H1 (cell line): Measurements from ENCODE around the gene TOR1A.

Experiments used
- ATF2 ChIP-seq: IDR thresholded peaks from 2 replicates; pipeline ENCODE4 v1.6.1; 2012; ENCODE audit warnings: low read length, inconsistent platforms
- EZH2 ChIP-seq: fragments of 200-600 bp; sonication (generic); IDR thresholded peaks from 2 replicates; pipeline ENCODE4 v1.7.1; 2012; ENCODE audit warnings: low read depth, mild to moderate bottlenecking, moderate library complexity, low read length, inconsistent platforms; ENCODE audit not compliant: severe bottlenecking
- GABPA ChIP-seq: IDR thresholded peaks from 2 replicates; pipeline ENCODE4 v1.6.1; 2011; ENCODE audit warnings: mild to moderate bottlenecking, low read length, moderate library complexity, borderline replicate concordance; ENCODE audit not compliant: insufficient read depth
- HDAC6 ChIP-seq: IDR thresholded peaks from one replicate; pipeline ENCODE4 v1.7.1; 2012; ENCODE audit warnings: low read depth, mild to moderate bottlenecking, inconsistent platforms, low read length, moderate library complexity
- JUND ChIP-seq: IDR thresholded peaks from 2 replicates; pipeline ENCODE4 v1.6.1; 2011; ENCODE audit warnings: mild to moderate bottlenecking, improper control_type of control experiment, low read length
- PHF8 ChIP-seq: fragments of 200-600 bp; sonication (generic); conservative IDR thresholded peaks from 2 replicates; pipeline ENCODE4 v1.7.1; 2012; ENCODE audit warnings: low read depth, mild to moderate bottlenecking, inconsistent platforms, low read length, moderate library complexity
- POLR2A ChIP-seq, 2 experiments: IDR thresholded peaks; 1 replicate in 1 of 2; 2 replicates in 1 of 2; pipeline ENCODE4 v1.6.1; 2011; ENCODE audit warnings: low read depth in 2 of 2, low read length in 2 of 2, mild to moderate bottlenecking in 2 of 2; ENCODE audit errors: control extremely low read depth in 1 of 2
- POLR2AphosphoS5 ChIP-seq: IDR thresholded peaks from 2 replicates; pipeline ENCODE4 v1.6.1; 2011; ENCODE audit warnings: low read depth, low read length
- POU5F1 ChIP-seq: IDR thresholded peaks from 2 replicates; pipeline ENCODE4 v1.6.1; 2011; ENCODE audit warnings: low read depth, mild to moderate bottlenecking, low read length, moderate library complexity
- SP1 ChIP-seq: IDR thresholded peaks from 2 replicates; pipeline ENCODE4 v1.6.1; 2011; ENCODE audit warnings: low read depth, low read length
- ZNF274 ChIP-seq: IDR thresholded peaks from 2 replicates; pipeline ENCODE4 v1.7.0; 2012; ENCODE audit warnings: low read length, borderline replicate concordance; ENCODE audit errors: extremely low read depth
- TF ChIP-seq, protein P1 (sequence below): IDR thresholded peaks from 2 replicates; pipeline ENCODE4 v1.6.1; 2012; ENCODE audit warnings: inconsistent platforms

DNA sequence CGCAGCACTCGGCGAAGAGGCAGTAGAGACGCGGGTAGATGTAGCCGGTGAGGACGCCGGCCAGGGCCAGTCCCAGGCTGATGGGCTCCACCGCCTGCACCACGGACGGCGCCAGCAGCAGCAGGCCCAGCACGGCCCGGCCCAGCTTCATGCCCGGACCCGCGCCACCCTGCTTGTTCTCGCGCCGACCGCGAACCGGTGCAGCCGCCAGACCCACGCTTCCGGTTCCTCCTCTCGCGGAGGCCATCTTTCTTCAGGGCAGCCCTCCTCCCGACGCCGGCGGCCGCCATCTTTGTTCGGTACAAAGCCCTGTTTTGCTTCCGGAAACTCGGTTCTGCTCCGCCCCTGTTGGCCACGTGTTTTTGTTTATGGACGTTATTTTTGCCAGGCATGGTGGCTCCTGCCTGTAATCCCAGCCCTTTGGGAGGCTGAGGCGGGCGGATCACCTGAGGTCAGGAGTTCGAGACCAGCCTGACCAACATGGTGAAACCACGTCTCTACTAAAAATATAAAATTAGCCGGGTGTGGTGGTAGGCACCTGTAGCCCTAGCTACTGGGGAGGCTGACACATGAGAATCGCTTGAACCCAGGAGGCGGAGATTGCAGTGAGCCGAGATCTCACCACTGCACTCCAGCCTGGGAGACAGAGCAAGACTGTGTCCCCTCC lies at the start of gene TOR1A:
- TF ChIP-seq POLR2A (IDR thresholded peaks at IDR 0.05; ENCODE audit: control extremely low read depth in 1 of 2, low read depth in 2 of 2, low read length in 2 of 2) (peak; percentile 67 to 79), EZH2 (no peak), GABPA (peak; percentile 84; the same call in 1 of the 2 replicates), POU5F1 (no peak), ZNF274 (no peak), ATF2 (no peak), SP1 (0 out of 2 replicates have a peak, but pooled peaks have one; percentile 18), PHF8 (peak; percentile 89), HDAC6 (no peak), POLR2AphosphoS5 (peak; percentile 73), JUND (no peak)
- TF ChIP-seq, protein P1, sequence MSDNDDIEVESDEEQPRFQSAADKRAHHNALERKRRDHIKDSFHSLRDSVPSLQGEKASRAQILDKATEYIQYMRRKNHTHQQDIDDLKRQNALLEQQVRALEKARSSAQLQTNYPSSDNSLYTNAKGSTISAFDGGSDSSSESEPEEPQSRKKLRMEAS, result peak; percentile 80
